SK-N-SH treated with all-trans-retinoic acid at 6 μM for 48 hours (cell line): ENCODE measurements around the gene GREB1.

Experiments used
- ATAC-seq: fragments of 200-7000 bp; cut with Tn5 transposase; 3 replicates; pipeline ENCODE4 v1.9.1; 2020; ENCODE audit warnings: mild to moderate bottlenecking, moderate library complexity
- ARNTL ChIP-seq: fragments of 450-650 bp; formaldehyde crosslinking; IDR thresholded peaks from 2 replicates; pipeline ENCODE4 v1.5.0; 2020; ENCODE audit warnings: low read depth, mild to moderate bottlenecking, moderate library complexity, borderline replicate concordance
- BACH2 ChIP-seq: fragments of 250-450 bp; sonication (Bioruptor Pico); IDR thresholded peaks from 2 replicates; pipeline ENCODE4 v1.9.0; 2021; ENCODE audit warnings: mild to moderate bottlenecking, borderline replicate concordance
- CSDC2 ChIP-seq: fragments of 250-450 bp; sonication (Bioruptor Pico); IDR thresholded peaks from 2 replicates; pipeline ENCODE4 v1.5.0; 2020; ENCODE audit warnings: mild to moderate bottlenecking, moderate library complexity
- ESRRG ChIP-seq: fragments of 250-450 bp; sonication (Bioruptor Pico); IDR thresholded peaks from 2 replicates; pipeline ENCODE4 v1.6.1; 2021; ENCODE audit warnings: mild to moderate bottlenecking
- GLIS3 ChIP-seq: fragments of 250-450 bp; sonication (Bioruptor Pico); IDR thresholded peaks from 2 replicates; pipeline ENCODE4 v1.5.0; 2020; ENCODE audit warnings: mild to moderate bottlenecking, moderate library complexity
- ISL1 ChIP-seq: fragments of 250-450 bp; sonication (Bioruptor Pico); IDR thresholded peaks from 2 replicates; pipeline ENCODE4 v2.1.2; 2022; ENCODE audit warnings: mild to moderate bottlenecking, moderate library complexity
- OSR1 ChIP-seq: fragments of 250-450 bp; sonication (Bioruptor Pico); IDR thresholded peaks from 2 replicates; pipeline ENCODE4 v1.8.0; 2022; ENCODE audit warnings: moderate library complexity, mild to moderate bottlenecking, inconsistent platforms
- PPARA ChIP-seq: fragments of 250-450 bp; sonication (Bioruptor Pico); IDR thresholded peaks from 2 replicates; pipeline ENCODE4 v1.5.0; 2020; ENCODE audit warnings: mild to moderate bottlenecking, borderline replicate concordance
- RARB ChIP-seq: fragments of 250-450 bp; sonication (Bioruptor Pico); IDR thresholded peaks from 2 replicates; pipeline ENCODE4 v1.8.0; 2021; ENCODE audit warnings: mild to moderate bottlenecking, moderate library complexity
- TCF4 ChIP-seq: fragments of 250-450 bp; sonication (Bioruptor Pico); IDR thresholded peaks from 2 replicates; pipeline ENCODE4 v1.8.0; 2021; ENCODE audit warnings: mild to moderate bottlenecking, moderate library complexity, borderline replicate concordance
- TOX ChIP-seq: fragments of 250-450 bp; sonication (Bioruptor Pico); IDR thresholded peaks from 2 replicates; pipeline ENCODE4 v1.8.0; 2021; ENCODE audit warnings: mild to moderate bottlenecking, moderate library complexity, borderline replicate concordance
- ZC3H10 ChIP-seq: fragments of 250-450 bp; sonication (Bioruptor Pico); IDR thresholded peaks from 2 replicates; pipeline ENCODE4 v1.5.1; 2021; ENCODE audit warnings: mild to moderate bottlenecking, moderate library complexity
- ZFP3 ChIP-seq: fragments of 250-450 bp; sonication (Bioruptor Pico); IDR thresholded peaks from 2 replicates; pipeline ENCODE4 v1.5.0; 2020; ENCODE audit warnings: mild to moderate bottlenecking, moderate library complexity
- ZFP30 ChIP-seq: fragments of 450-650 bp; formaldehyde crosslinking; IDR thresholded peaks from 2 replicates; pipeline ENCODE4 v1.5.0; 2022; ENCODE audit warnings: mild to moderate bottlenecking, moderate library complexity
- ZNF565 ChIP-seq: fragments of 450-650 bp; formaldehyde crosslinking; conservative IDR thresholded peaks from 2 replicates; pipeline ENCODE4 v1.5.0; 2020; ENCODE audit warnings: low read depth, mild to moderate bottlenecking, moderate library complexity
- ZNF8 ChIP-seq: fragments of 450-650 bp; formaldehyde crosslinking; IDR thresholded peaks from 2 replicates; pipeline ENCODE4 v1.5.0; 2020; ENCODE audit warnings: mild to moderate bottlenecking, moderate library complexity
- TF ChIP-seq, protein P1 (sequence below): fragments of 250-450 bp; sonication (Bioruptor Pico); IDR thresholded peaks from 2 replicates; pipeline ENCODE4 v1.5.1; 2020; ENCODE audit warnings: low read depth, mild to moderate bottlenecking, moderate library complexity
- TF ChIP-seq, protein P2 (sequence below): fragments of 250-450 bp; sonication (Bioruptor Pico); IDR thresholded peaks from 2 replicates; pipeline ENCODE4 v1.5.0; 2020; ENCODE audit warnings: mild to moderate bottlenecking, moderate library complexity
- TF ChIP-seq, protein P3 (sequence below): fragments of 250-450 bp; sonication (Bioruptor Pico); IDR thresholded peaks from 2 replicates; pipeline ENCODE4 v1.8.0; 2020; ENCODE audit warnings: mild to moderate bottlenecking, moderate library complexity, borderline replicate concordance
- TF ChIP-seq, protein P4 (sequence below): fragments of 250-450 bp; sonication (Bioruptor Pico); IDR thresholded peaks from 2 replicates; pipeline ENCODE4 v1.8.0; 2021; ENCODE audit warnings: low read depth, mild to moderate bottlenecking, moderate library complexity, borderline replicate concordance

GREB1 gene

DNA sequence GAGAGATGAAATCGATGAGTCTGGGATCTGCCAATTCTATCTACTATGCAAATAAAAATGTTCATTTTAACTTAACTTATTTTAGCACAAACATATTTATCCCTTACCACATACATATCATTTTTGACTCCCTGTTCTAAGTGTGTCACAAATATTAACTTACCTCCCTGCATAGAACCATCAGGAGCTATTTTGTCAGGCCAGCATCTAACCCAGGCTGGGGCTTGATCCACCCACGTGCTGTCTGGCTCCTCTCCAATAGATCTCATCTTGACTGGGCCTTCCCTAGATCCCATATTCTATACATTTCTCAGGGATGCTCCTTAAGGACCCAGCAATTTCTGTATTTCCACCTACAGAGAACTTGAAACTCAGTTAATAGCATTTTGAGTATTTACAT is 115.2 kb downstream of the GREB1 start:
- no peak for ATAC-seq
- no peak for TF ChIP-seq ZNF565 (CRISPR knock-in tag)
- no peak for TF ChIP-seq ISL1 (CRISPR knock-in tag)
- no peak for TF ChIP-seq PPARA (CRISPR knock-in tag)
- no peak for TF ChIP-seq TCF4 (CRISPR knock-in tag)
- no peak for TF ChIP-seq RARB
- no peak for TF ChIP-seq ZFP30
- no peak for TF ChIP-seq ZC3H10
- no peak for TF ChIP-seq TOX (CRISPR knock-in tag)
- no peak for TF ChIP-seq BACH2 (CRISPR knock-in tag)

DNA sequence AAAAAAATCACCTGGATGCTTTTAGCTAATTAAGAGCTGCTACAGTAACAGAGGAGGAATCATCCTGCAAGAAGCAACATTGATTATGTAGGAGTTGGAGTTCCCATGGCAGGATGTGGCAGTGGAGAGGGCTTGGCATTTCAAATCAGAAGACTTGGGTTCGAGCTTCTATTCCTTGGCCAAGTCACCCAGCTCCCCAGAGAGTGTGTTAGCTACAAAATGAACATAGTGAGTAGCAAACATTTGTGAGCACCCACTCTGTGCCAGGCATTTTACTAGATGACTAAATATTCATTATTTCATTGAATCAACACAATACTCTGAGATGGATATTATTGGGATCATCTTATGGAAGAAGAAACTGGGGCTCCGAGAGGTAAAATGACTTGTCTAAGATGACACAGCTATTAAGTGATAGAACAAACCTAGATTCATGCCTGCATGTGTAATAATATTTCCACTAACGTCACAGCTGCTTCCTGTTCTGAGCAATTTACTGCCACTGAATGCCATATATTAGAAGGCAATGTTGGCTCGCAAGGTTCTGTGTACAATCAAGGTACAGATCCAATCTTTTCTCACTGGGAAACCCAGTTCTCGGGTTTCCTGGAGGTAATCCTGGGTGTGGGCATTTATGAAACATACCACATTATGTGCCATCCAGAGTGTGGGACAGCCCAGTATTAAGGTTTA is 118.2 kb downstream of the GREB1 start:
- TF ChIP-seq, protein P1, sequence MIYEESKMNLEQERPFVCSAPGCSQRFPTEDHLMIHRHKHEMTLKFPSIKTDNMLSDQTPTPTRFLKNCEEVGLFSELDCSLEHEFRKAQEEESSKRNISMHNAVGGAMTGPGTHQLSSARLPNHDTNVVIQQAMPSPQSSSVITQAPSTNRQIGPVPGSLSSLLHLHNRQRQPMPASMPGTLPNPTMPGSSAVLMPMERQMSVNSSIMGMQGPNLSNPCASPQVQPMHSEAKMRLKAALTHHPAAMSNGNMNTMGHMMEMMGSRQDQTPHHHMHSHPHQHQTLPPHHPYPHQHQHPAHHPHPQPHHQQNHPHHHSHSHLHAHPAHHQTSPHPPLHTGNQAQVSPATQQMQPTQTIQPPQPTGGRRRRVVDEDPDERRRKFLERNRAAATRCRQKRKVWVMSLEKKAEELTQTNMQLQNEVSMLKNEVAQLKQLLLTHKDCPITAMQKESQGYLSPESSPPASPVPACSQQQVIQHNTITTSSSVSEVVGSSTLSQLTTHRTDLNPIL: no peak
- TF ChIP-seq TCF4 (CRISPR knock-in tag) (no peak), BACH2 (CRISPR knock-in tag) (no peak)
- TF ChIP-seq, protein P2, sequence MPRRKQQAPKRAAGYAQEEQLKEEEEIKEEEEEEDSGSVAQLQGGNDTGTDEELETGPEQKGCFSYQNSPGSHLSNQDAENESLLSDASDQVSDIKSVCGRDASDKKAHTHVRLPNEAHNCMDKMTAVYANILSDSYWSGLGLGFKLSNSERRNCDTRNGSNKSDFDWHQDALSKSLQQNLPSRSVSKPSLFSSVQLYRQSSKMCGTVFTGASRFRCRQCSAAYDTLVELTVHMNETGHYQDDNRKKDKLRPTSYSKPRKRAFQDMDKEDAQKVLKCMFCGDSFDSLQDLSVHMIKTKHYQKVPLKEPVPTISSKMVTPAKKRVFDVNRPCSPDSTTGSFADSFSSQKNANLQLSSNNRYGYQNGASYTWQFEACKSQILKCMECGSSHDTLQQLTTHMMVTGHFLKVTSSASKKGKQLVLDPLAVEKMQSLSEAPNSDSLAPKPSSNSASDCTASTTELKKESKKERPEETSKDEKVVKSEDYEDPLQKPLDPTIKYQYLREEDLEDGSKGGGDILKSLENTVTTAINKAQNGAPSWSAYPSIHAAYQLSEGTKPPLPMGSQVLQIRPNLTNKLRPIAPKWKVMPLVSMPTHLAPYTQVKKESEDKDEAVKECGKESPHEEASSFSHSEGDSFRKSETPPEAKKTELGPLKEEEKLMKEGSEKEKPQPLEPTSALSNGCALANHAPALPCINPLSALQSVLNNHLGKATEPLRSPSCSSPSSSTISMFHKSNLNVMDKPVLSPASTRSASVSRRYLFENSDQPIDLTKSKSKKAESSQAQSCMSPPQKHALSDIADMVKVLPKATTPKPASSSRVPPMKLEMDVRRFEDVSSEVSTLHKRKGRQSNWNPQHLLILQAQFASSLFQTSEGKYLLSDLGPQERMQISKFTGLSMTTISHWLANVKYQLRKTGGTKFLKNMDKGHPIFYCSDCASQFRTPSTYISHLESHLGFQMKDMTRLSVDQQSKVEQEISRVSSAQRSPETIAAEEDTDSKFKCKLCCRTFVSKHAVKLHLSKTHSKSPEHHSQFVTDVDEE (CRISPR knock-in tag): no peak
- no peak for ATAC-seq

DNA sequence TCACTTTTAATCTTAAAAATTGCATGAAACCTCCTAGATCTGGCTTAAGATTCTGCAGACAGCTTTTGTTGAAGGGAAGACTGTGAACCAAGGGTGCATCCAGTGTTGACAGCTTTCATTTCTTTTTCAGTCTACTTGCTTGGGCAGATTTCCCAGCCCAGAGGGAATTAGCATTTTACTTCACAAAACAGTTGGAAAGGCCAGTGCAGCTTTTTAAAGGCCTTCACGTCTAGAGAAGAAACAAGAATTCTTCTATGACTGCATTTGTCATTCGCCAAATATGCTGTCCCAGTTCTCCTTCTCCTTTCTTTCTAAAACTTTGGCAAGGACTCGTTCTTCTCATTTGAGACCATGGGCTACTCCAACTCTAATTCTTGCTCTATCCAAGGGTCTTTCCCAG is 118.7 kb downstream of the GREB1 start:
- no peak for ATAC-seq
- TF ChIP-seq PPARA (CRISPR knock-in tag) (no peak), ZFP30 (no peak), ZFP3 (no peak), ZNF565 (CRISPR knock-in tag) (no peak), ARNTL (no peak), TCF4 (CRISPR knock-in tag) (no peak), RARB (no peak), BACH2 (CRISPR knock-in tag) (no peak), ISL1 (CRISPR knock-in tag) (no peak), ESRRG (CRISPR knock-in tag) (no peak), ZNF8 (no peak), OSR1 (no peak), GLIS3 (no peak), CSDC2 (CRISPR knock-in tag) (no peak)
- TF ChIP-seq, protein P2 (CRISPR knock-in tag): no peak
- TF ChIP-seq, protein P3, sequence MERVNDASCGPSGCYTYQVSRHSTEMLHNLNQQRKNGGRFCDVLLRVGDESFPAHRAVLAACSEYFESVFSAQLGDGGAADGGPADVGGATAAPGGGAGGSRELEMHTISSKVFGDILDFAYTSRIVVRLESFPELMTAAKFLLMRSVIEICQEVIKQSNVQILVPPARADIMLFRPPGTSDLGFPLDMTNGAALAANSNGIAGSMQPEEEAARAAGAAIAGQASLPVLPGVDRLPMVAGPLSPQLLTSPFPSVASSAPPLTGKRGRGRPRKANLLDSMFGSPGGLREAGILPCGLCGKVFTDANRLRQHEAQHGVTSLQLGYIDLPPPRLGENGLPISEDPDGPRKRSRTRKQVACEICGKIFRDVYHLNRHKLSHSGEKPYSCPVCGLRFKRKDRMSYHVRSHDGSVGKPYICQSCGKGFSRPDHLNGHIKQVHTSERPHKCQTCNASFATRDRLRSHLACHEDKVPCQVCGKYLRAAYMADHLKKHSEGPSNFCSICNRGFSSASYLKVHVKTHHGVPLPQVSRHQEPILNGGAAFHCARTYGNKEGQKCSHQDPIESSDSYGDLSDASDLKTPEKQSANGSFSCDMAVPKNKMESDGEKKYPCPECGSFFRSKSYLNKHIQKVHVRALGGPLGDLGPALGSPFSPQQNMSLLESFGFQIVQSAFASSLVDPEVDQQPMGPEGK (CRISPR knock-in tag): no peak
- TF ChIP-seq, protein P4, sequence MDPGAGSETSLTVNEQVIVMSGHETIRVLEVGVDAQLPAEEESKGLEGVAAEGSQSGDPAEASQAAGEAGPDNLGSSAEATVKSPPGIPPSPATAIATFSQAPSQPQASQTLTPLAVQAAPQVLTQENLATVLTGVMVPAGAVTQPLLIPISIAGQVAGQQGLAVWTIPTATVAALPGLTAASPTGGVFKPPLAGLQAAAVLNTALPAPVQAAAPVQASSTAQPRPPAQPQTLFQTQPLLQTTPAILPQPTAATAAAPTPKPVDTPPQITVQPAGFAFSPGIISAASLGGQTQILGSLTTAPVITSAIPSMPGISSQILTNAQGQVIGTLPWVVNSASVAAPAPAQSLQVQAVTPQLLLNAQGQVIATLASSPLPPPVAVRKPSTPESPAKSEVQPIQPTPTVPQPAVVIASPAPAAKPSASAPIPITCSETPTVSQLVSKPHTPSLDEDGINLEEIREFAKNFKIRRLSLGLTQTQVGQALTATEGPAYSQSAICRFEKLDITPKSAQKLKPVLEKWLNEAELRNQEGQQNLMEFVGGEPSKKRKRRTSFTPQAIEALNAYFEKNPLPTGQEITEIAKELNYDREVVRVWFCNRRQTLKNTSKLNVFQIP (CRISPR knock-in tag): no peak
- TF ChIP-seq, protein P1: no peak
